ENCODE measurements around the gene ACSS1.

Gene ACSS1

GRCh38 chr20:25083773-25084625 lies 26.1 kb upstream of the ACSS1 start:
- TF ChIP-seq GATA2 (IDR thresholded peaks at IDR 0.05; ENCODE audit: low read depth, low read length) (no peak), GATA3 (IDR thresholded peaks at IDR 0.05; ENCODE audit: low read depth, low read length) (no peak)

GRCh38 chr20:25083141-25083772 lies 25.3 kb upstream of the ACSS1 start:
- TF ChIP-seq GATA3 (IDR thresholded peaks at IDR 0.05; ENCODE audit: low read depth, low read length) (no peak), GATA2 (IDR thresholded peaks at IDR 0.05; ENCODE audit: low read depth, low read length) (no peak)

GRCh38 chr20:25082498-25082873 lies 24.5 kb upstream of the ACSS1 start:
- TF ChIP-seq GATA3 (IDR thresholded peaks at IDR 0.05; ENCODE audit: low read depth, low read length) (no peak), GATA2 (IDR thresholded peaks at IDR 0.05; ENCODE audit: low read depth, low read length) (no peak)

GRCh38 chr20:25081730-25082497 lies 24.0 kb upstream of the ACSS1 start, which contains the start of gene VSX1:
VSX1 (minus strand) TSS chr20:25082141; CDS start chr20:25082096, 45 bp downstream.
- TF ChIP-seq GATA2 (IDR thresholded peaks at IDR 0.05; ENCODE audit: low read depth, low read length) (no peak), GATA3 (IDR thresholded peaks at IDR 0.05; ENCODE audit: low read depth, low read length) (no peak)

GRCh38 chr20:25081065-25081729 lies 23.3 kb upstream of the ACSS1 start:
- TF ChIP-seq GATA3 (IDR thresholded peaks at IDR 0.05; ENCODE audit: low read depth, low read length) (no peak), GATA2 (IDR thresholded peaks at IDR 0.05; ENCODE audit: low read depth, low read length) (no peak)

- TF ChIP-seq GATA2 (IDR thresholded peaks at IDR 0.05; ENCODE audit: low read depth, low read length) (no peak), GATA3 (IDR thresholded peaks at IDR 0.05; ENCODE audit: low read depth, low read length) (no peak)
These were observed 21.2 kb upstream of the ACSS1 start for GRCh38 chr20:25079171-25079570.

- TF ChIP-seq GATA3 (IDR thresholded peaks at IDR 0.05; ENCODE audit: low read depth, low read length) (no peak), GATA2 (IDR thresholded peaks at IDR 0.05; ENCODE audit: low read depth, low read length) (no peak)
These were observed 20.7 kb upstream of the ACSS1 start for GRCh38 chr20:25078662-25079061.

GRCh38 chr20:25077610-25078169 lies 19.8 kb upstream of the ACSS1 start:
- no peak for TF ChIP-seq GATA2 (IDR thresholded peaks at IDR 0.05; ENCODE audit: low read depth, low read length)
- TF ChIP-seq GATA3 (IDR thresholded peaks at IDR 0.05; ENCODE audit: low read depth, low read length), result no peak

- TF ChIP-seq GATA3 (IDR thresholded peaks at IDR 0.05; ENCODE audit: low read depth, low read length) (no peak), GATA2 (IDR thresholded peaks at IDR 0.05; ENCODE audit: low read depth, low read length) (no peak)
These were observed 19.0 kb upstream of the ACSS1 start for GRCh38 chr20:25076731-25077609.

GRCh38 chr20:25076201-25076600 lies 18.3 kb upstream of the ACSS1 start:
- TF ChIP-seq GATA2 (IDR thresholded peaks at IDR 0.05; ENCODE audit: low read depth, low read length) (no peak), GATA3 (IDR thresholded peaks at IDR 0.05; ENCODE audit: low read depth, low read length) (no peak)

GRCh38 chr20:25073544-25073943 lies 15.6 kb upstream of the ACSS1 start:
- TF ChIP-seq GATA3 (IDR thresholded peaks at IDR 0.05; ENCODE audit: low read depth, low read length) (no peak), GATA2 (IDR thresholded peaks at IDR 0.05; ENCODE audit: low read depth, low read length) (no peak)

- TF ChIP-seq GATA3 (IDR thresholded peaks at IDR 0.05; ENCODE audit: low read depth, low read length) (no peak), GATA2 (IDR thresholded peaks at IDR 0.05; ENCODE audit: low read depth, low read length) (no peak)
These were observed 14.4 kb upstream of the ACSS1 start for GRCh38 chr20:25072226-25072811.
